GM18868 (cell line): Measurements from ENCODE around the gene GMDS.

Experiments used
- ATAC-seq: cut with Tn5 transposase; IDR thresholded peaks from one replicate; pipeline ENCODE4 v1.9.1; 2021; ENCODE audit warnings: mild to moderate bottlenecking, moderate library complexity; ENCODE audit not compliant: unreplicated experiment

Gene GMDS

GRCh38 chr6:1735239-1735803, 510.1 kb downstream of the GMDS start:
- ATAC-seq, result no peak

- ATAC-seq, result no peak
These were observed 514.5 kb downstream of the GMDS start for GRCh38 chr6:1730882-1731281.

GRCh38 chr6:1729750-1730140, 515.7 kb downstream of the GMDS start:
- ATAC-seq, result no peak

- ATAC-seq, result no peak
These were observed 516.2 kb downstream of the GMDS start for GRCh38 chr6:1729133-1729749.

GRCh38 chr6:1726341-1726768, 519.0 kb downstream of the GMDS start:
- ATAC-seq, result no peak

GRCh38 chr6:1724616-1725015, 520.8 kb downstream of the GMDS start:
- no peak for ATAC-seq

GRCh38 chr6:1724124-1724523, 521.3 kb downstream of the GMDS start:
- ATAC-seq, result no peak

- no peak for ATAC-seq
These were observed 522.6 kb downstream of the GMDS start for GRCh38 chr6:1722801-1723200.

GRCh38 chr6:1720620-1721322, 524.6 kb downstream of the GMDS start:
- no peak for ATAC-seq

GRCh38 chr6:1719922-1720321, 525.5 kb downstream of the GMDS start:
- ATAC-seq, result no peak

GRCh38 chr6:1716868-1717267, 528.5 kb downstream of the GMDS start:
- no peak for ATAC-seq

- no peak for ATAC-seq
These were observed 529.0 kb downstream of the GMDS start for GRCh38 chr6:1716396-1716795.

- ATAC-seq, result no peak
These were observed 530.1 kb downstream of the GMDS start for GRCh38 chr6:1715336-1715735.

GRCh38 chr6:1714654-1715053, 530.8 kb downstream of the GMDS start:
- ATAC-seq, result no peak

- no peak for ATAC-seq
These were observed 532.3 kb downstream of the GMDS start for GRCh38 chr6:1713016-1713600.

- ATAC-seq, result no peak
These were observed 533.0 kb downstream of the GMDS start for GRCh38 chr6:1712451-1712850.

GRCh38 chr6:1711136-1711535, 534.3 kb downstream of the GMDS start:
- no peak for ATAC-seq

GRCh38 chr6:1709234-1709641, 536.2 kb downstream of the GMDS start:
- ATAC-seq, result no peak

- ATAC-seq, result no peak
These were observed 536.6 kb downstream of the GMDS start for GRCh38 chr6:1708820-1709219.

- ATAC-seq, result no peak
These were observed 537.3 kb downstream of the GMDS start for GRCh38 chr6:1708122-1708521.

GRCh38 chr6:1705630-1706029, 539.8 kb downstream of the GMDS start:
- no peak for ATAC-seq

GRCh38 chr6:1705183-1705582, 540.2 kb downstream of the GMDS start:
- ATAC-seq, result no peak
